Fibroblast of lung (primary cell): ENCODE measurements around the gene MAPK4. TPM values are rescaled to one million over a fixed set of nuclear protein-coding genes. Genes with fewer than 3 reads are reported as not detected.

Experiments
- DNase-seq, 2 donors: peaks; one replicate each; pipeline versions ENCODE4 v3.0.0 to v3.0.0-alpha.2; 2010; ENCODE audit warnings: low read depth in 2 of 2
- H2AFZ ChIP-seq: 2 replicates; pipeline ENCODE4 v1.5.1; 2012; ENCODE audit warnings: low read length, control low read depth, inconsistent platforms
- H3K27ac ChIP-seq: 2 replicates; pipeline ENCODE4 v1.5.1; 2011; ENCODE audit warnings: low read length, control low read depth; ENCODE audit not compliant: insufficient read depth
- H3K27me3 ChIP-seq: 2 replicates; pipeline ENCODE4 v1.5.1; 2011; ENCODE audit warnings: mild to moderate bottlenecking, low read length; ENCODE audit not compliant: control insufficient read depth, insufficient read depth
- H3K36me3 ChIP-seq: 2 replicates; pipeline ENCODE4 v1.5.1; 2011; ENCODE audit warnings: low read length; ENCODE audit not compliant: control insufficient read depth, insufficient read depth
- H3K4me1 ChIP-seq: 2 replicates; pipeline ENCODE4 v1.5.1; 2011; ENCODE audit warnings: low read length; ENCODE audit not compliant: control insufficient read depth, insufficient read depth; ENCODE audit errors: extremely low read depth
- H3K4me2 ChIP-seq: 2 replicates; pipeline ENCODE4 v1.5.1; 2011; ENCODE audit warnings: low read length, control low read depth; ENCODE audit not compliant: insufficient read depth; ENCODE audit errors: extremely low read depth
- H3K4me3 ChIP-seq, 4 experiments: fragments of 200-600 bp in 1 of 4; sonication (generic) in 1 of 4; replicated peaks in 1 of 4; 2 replicates each; pipeline ENCODE4 v1.5.1; 2011 to 2016; ENCODE audit warnings: low read length in 4 of 4, low read depth in 3 of 4, mild to moderate bottlenecking in 3 of 4, control low read depth in 2 of 4, inconsistent platforms in 1 of 4, mixed read lengths in 1 of 4; ENCODE audit not compliant: insufficient read depth in 1 of 4; ENCODE audit errors: control extremely low read depth in 1 of 4
- H3K79me2 ChIP-seq: 2 replicates; pipeline ENCODE4 v1.5.1; 2012; ENCODE audit warnings: mild to moderate bottlenecking, low read length, inconsistent platforms; ENCODE audit not compliant: control insufficient read depth, insufficient read depth
- H3K9ac ChIP-seq: 2 replicates; pipeline ENCODE4 v1.5.1; 2011; ENCODE audit warnings: mild to moderate bottlenecking, low read length, control low read depth; ENCODE audit not compliant: insufficient read depth
- H3K9me3 ChIP-seq: 2 replicates; pipeline ENCODE4 v1.5.1; 2012; ENCODE audit warnings: low read depth, low read length; ENCODE audit not compliant: control insufficient read depth, insufficient read depth
- H4K20me1 ChIP-seq: 2 replicates; pipeline ENCODE4 v1.5.1; 2011; ENCODE audit warnings: low read length; ENCODE audit not compliant: control insufficient read depth, insufficient read depth; ENCODE audit errors: extremely low read depth
- CTCF ChIP-seq, 2 donors: IDR thresholded peaks in 1 of 2; conservative IDR thresholded peaks in 1 of 2; 1 replicate in 1 of 2; 2 replicates in 1 of 2; pipeline ENCODE4 v1.5.1; 2011 to 2012; ENCODE audit warnings: low read length in 2 of 2, control low read depth in 1 of 2, inconsistent platforms in 1 of 2, low read depth in 1 of 2, mild to moderate bottlenecking in 1 of 2
- EZH2 ChIP-seq: IDR thresholded peaks from 2 replicates; pipeline ENCODE4 v1.5.1; 2012; ENCODE audit warnings: low read length, control low read depth, mild to moderate bottlenecking; ENCODE audit errors: missing control alignments
- polyA plus RNA-seq, 2 donors: library from polyadenylated mRNA; depleted of rRNA in 1 of 2; stranded (reverse) in 1 of 2; unstranded in 1 of 2; fragments of >200 nt; gene quantifications; 2 replicates each; pipeline ENCODE4 v1.2.1, GENCODE V29; 2011 to 2012; ENCODE audit warnings: missing spikeins in 1 of 2
- total RNA-seq: library from RNA; depleted of rRNA; stranded (reverse); fragments of >200 nt; gene quantifications from 2 replicates; pipeline ENCODE4 v1.2.1, GENCODE V29; 2014

MAPK4 gene
- total and polyA plus RNA-seq, 2 donors (not counting 1 experiment from before 2014, with no cell fraction given) = not detected

GRCh38 chr18:50729986-50730385 is 170.1 kb downstream of the MAPK4 start:
- H3K4me2 ChIP-seq = no peak overlapping the region
- no peaks in the 10 kb centered on the region for H3K79me2 ChIP-seq
- no peaks in the 10 kb centered on the region for H3K27me3 ChIP-seq
- TF ChIP-seq EZH2 (no peak), CTCF (conservative IDR thresholded peaks at IDR 0.05 in 1 of 2, IDR thresholded peaks at IDR 0.05 in 1 of 2; ENCODE audit: low read depth in 1 of 2, low read length in 2 of 2) (no peak)
- no peaks in the 10 kb centered on the region for H4K20me1 ChIP-seq
- H3K9ac ChIP-seq = no peak overlapping the region
- H3K27ac ChIP-seq = no peak overlapping the region
- no peaks in the 10 kb centered on the region for H3K36me3 ChIP-seq
- no peaks in the 10 kb centered on the region for H3K4me1 ChIP-seq
- no peak overlapping the region for H3K4me3 ChIP-seq
- no peak overlapping the region for H2AFZ ChIP-seq
- H3K9me3 ChIP-seq = no peaks in the 10 kb centered on the region
- no peak for DNase-seq

DNA sequence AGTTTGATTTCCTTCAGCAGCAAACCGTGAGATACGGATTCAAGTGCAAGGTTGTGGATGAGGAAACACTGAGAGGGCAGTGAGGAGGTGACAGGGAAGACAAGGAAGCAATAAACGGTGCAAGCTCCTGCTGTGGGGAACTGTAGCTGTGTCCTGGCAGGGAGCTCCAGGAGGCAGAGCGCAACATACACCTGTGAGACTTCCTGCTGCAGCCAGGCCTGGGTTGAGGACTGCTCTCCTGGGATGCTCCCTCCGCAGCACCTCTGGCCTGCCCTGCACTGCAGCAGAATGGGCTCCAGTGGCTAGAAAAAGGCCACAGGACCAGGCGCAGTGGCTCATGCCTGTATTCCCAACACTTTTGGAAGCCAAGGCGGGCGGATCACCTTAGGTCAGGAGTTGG is 174.5 kb downstream of the MAPK4 start:
- Histone ChIP-seq H3K36me3 (no peaks in the 10 kb centered on the region), H3K9me3 (no peaks in the 10 kb centered on the region), H3K79me2 (no peaks in the 10 kb centered on the region), H3K27me3 (no peaks in the 10 kb centered on the region), H3K27ac (no peak overlapping the region), H2AFZ (no peak overlapping the region), H3K4me2 (no peak overlapping the region), H3K4me1 (no peaks in the 10 kb centered on the region), H4K20me1 (no peaks in the 10 kb centered on the region), H3K4me3 (no peak overlapping the region), H3K9ac (no peak overlapping the region)
- TF ChIP-seq EZH2 = no peak
- TF ChIP-seq CTCF (conservative IDR thresholded peaks at IDR 0.05 in 1 of 2, IDR thresholded peaks at IDR 0.05 in 1 of 2; ENCODE audit: low read depth in 1 of 2, low read length in 2 of 2) = no peak
- DNase-seq = no peak

GRCh38 chr18:50734886-50735285 is 175.0 kb downstream of the MAPK4 start:
- Histone ChIP-seq H3K4me3 (no peak overlapping the region), H3K27me3 (no peaks in the 10 kb centered on the region), H3K9ac (no peak overlapping the region), H3K36me3 (no peaks in the 10 kb centered on the region), H3K4me1 (no peaks in the 10 kb centered on the region), H4K20me1 (no peaks in the 10 kb centered on the region), H3K9me3 (no peaks in the 10 kb centered on the region), H3K4me2 (no peak overlapping the region), H3K27ac (no peak overlapping the region), H3K79me2 (no peaks in the 10 kb centered on the region), H2AFZ (no peak overlapping the region)
- DNase-seq = no peak
- TF ChIP-seq EZH2 (no peak), CTCF (conservative IDR thresholded peaks at IDR 0.05 in 1 of 2, IDR thresholded peaks at IDR 0.05 in 1 of 2; ENCODE audit: low read depth in 1 of 2, low read length in 2 of 2) (no peak)
